GM18499 (cell line): ENCODE measurements around the gene GRIA1.

Experiments used
- ATAC-seq: cut with Tn5 transposase; IDR thresholded peaks from one replicate; pipeline ENCODE4 v1.9.1; 2021; ENCODE audit warnings: moderate number of reproducible peaks; ENCODE audit not compliant: insufficient read depth, unreplicated experiment

The GRIA1 gene

DNA sequence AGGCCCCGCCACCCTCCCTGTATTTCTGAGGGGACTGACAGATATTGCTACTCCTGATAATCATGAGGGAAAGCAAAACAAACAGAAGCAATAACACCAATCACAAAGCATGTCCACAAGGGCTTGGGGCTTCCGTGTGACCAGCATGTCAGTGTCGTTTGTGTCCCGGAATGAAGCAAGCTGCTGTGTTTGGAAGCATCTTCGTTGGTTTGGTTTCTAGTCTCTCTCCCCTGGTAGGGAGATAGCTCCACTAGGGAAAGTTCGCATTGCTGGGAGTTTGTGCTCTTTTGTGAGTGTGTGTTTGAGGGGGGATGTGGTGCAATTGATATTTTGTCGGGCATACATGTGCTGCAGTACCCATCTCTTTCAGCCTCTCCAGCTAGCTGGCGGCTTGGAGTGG is 1.4 kb downstream of the GRIA1 start:
- ATAC-seq = no peak

- no peak for ATAC-seq
These were observed 6.4 kb downstream of the GRIA1 start for GRCh38 chr5:153496835-153497234.

- no peak for ATAC-seq
These were observed 8.0 kb downstream of the GRIA1 start for GRCh38 chr5:153498516-153498915.

DNA sequence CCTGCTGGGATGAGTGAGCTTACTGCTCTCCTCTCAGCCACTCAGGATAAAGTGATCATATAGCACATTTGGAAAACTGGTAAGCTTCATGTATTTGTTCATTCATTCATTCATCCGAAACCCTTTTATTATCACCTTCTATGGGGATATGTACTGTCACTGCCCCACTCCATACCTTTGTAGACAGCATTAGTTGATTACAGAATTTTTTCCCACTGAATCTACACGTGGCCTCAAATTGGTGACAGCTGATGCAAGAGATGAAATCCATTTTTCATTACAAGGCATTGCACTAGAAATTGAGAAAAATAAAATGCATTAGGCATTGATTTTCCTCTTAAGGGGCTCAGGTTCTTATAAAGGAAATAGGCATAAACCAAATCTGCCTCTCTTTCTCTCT is 9.7 kb downstream of the GRIA1 start:
- no peak for ATAC-seq

DNA sequence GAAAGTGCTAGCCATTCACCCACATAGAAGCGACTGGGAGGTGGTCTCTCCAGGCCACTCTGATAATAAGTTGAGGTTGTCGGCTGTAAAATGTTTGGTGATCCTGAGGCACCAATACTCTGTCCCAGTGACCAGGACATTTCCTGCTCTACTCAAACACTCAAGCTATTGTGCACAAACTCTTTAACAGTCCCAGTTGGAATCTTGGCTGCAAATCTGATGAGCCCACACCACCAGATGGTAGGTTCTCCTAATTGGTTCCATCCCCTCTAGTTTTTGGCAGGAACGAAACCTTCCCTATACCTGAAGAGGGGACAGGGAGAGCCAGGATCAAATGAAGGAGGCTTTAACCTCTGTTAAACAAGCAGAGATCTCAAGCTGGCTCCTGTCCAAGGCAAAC is 14.3 kb downstream of the GRIA1 start:
- ATAC-seq = no peak

GRCh38 chr5:153508700-153509099 is 18.2 kb downstream of the GRIA1 start:
- no peak for ATAC-seq

DNA sequence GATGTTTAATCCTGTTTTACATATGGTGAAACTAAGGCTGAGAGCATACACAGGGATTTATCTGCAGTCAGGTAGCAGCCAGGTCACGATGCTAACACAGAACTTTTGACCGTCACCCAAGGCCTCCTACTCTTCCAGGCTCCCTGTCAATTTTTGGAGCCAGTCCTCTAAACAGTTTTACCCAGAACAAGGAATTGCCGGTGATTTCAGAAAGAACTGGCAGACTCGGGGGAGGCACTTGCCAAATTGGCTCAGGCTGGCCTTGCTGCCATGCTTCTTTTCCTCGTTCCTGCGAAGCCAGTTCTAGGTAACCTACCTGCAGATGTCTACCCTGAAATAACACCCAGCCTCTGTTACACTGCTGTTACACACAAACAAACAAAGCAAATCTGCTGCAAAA is 21.2 kb downstream of the GRIA1 start:
- ATAC-seq = no peak

DNA sequence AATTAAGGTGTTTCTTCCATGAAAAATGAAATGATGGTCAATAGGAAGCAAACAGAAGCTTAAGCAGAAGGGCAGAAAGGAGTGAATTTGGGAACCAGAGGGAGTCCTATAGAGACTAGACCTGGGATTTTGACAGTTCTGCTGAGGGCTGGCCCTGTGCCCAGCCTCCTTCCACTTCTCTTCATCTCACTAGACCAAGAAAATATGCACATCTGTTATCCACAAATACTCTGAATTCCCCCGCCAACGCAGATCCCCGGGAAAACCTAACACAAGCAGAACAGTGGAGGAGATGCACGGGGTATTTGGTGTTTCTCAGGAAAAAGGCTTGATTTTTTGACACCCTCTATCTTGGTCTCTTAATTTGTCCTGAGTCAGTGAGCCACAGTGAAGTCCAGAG is 22.7 kb downstream of the GRIA1 start:
- no peak for ATAC-seq

GRCh38 chr5:153515301-153515700 is 24.8 kb downstream of the GRIA1 start:
- no peak for ATAC-seq

DNA sequence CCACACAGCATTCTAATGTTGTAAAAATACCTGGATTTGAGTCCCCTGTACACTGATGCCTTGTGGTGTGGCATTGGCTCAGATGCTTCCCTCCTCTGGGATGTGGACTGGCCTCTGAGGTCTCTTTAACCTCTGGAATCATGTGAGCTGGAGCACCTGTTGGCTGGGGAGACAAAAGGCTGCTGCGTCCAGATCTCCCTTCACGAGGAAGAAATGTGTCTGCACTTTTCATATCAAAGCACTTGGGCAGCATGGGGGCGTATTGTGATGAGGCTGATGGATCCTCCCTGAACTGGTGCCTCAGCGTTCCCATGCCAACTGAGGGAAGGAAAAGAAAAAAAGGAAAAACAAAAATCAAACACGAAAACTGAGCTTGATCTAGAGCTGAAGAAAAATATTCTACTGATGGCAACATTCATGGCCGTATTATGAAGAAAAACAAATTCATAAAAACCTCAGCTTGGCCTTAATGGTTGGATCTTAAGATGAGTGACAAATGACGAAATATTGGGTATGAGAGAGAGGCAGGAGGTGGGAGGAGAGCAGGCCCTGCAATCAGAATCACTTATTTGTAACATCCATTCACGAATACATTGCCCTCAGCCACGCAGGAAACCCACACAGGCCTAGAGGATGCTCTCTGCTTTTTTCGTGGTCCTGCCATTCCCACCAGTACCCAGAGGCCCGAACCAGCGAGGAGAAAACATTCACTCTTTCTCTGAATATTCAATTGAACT is 26.2 kb downstream of the GRIA1 start:
- no peak for ATAC-seq

- ATAC-seq = no peak
These were observed 26.8 kb downstream of the GRIA1 start for GRCh38 chr5:153517241-153517611.

DNA sequence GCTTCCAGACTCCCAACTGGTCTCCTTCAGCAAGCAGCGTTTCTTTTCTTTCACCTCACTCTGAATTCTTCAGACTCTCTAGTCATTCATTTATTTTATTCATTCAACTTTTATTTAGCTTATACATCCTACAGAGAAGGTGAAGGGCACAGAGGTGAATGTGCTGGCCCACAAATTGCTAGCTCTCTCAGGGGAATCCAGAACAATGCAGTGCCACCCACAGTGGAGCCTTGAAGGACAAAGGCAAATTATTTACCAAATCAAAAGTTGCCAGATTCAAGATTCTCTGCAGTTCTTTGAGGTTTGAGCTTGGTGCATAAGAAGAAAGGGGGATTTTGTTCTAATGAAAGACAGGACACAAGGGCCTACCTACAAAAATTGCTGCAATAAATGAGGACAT is 29.7 kb downstream of the GRIA1 start:
- no peak for ATAC-seq

GRCh38 chr5:153520952-153521351 is 30.5 kb downstream of the GRIA1 start:
- ATAC-seq = no peak

GRCh38 chr5:153523211-153523610 is 32.7 kb downstream of the GRIA1 start:
- no peak for ATAC-seq

DNA sequence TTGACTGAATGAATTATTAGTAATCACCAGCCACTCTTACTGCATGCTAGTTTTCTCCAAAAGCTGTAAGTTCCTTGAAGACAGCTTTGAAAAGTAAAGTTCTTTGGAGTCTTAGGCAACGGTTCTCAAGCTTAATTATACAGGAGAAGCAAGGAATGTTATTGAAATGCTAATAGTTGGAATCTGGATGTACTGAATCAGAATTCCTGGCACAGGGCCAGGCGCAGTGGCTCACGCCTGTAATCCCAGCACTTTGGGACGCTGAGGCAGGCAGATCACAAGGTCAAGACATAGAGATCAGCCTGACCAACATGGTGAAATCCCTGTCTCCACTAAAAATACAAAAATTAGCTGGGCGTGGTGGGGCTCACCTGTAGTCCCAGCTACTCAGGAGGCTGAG is 33.4 kb downstream of the GRIA1 start:
- ATAC-seq = no peak

- no peak for ATAC-seq
These were observed 35.1 kb downstream of the GRIA1 start for GRCh38 chr5:153525536-153525935.

DNA sequence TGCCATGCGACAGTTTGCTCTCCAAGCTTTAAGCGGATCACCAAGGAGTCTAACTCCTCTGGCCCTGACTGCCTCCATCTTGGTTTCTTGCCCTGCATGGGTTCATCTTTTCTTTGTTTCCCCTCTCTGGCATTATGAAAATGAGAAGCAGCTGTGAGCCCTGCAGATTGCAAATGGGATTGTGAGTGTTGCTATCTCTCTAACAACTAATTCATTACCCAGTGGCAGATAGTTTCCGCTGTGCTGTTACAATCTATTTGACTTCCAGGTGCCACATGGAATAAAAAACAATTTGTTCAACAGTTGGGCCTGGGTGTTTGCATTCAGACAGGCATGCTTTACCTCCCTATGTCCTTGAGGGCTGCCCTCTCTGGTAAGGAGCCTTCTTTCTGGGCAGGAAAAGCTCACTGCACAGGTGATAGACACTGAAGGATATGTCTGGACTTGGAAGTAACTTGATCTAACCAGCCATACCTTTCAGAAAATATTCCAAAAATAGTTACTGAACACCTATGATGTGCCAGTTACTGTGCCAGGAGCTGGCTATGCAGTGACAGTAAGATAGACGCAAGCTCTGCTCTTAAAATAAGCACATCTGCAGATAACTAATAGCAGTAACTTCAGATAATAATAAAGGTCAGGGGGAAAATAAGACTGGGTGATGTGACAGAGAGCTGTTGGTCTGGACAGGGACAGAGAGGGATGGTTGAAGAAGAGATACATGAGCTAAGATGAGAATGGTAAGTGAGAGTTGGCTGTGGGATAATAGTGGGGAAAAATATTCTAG is 40.1 kb downstream of the GRIA1 start:
- ATAC-seq = no peak

GRCh38 chr5:153533546-153533945 is 43.1 kb downstream of the GRIA1 start:
- no peak for ATAC-seq

- ATAC-seq = no peak
These were observed 43.6 kb downstream of the GRIA1 start for GRCh38 chr5:153534102-153534501.

- ATAC-seq = no peak
These were observed 46.7 kb downstream of the GRIA1 start for GRCh38 chr5:153537207-153537606.

GRCh38 chr5:153539983-153540382 is 49.5 kb downstream of the GRIA1 start:
- ATAC-seq = no peak

- ATAC-seq = no peak
These were observed 52.1 kb downstream of the GRIA1 start for GRCh38 chr5:153542536-153542935.
